Activated CD4-positive, alpha-beta T cell treated with anti-CD3 and anti-CD28 coated beads for 36 hours (primary cell): ENCODE measurements around the gene CMC2. TPM values are rescaled to one million over a fixed set of nuclear protein-coding genes. Genes with fewer than 3 reads are reported as not detected.

ENCODE experiments used
- ATAC-seq: fragments of 200-7000 bp; cut with Tn5 transposase; one replicate; pipeline ENCODE4 v1.10.0; 2021; ENCODE audit warnings: mild to moderate bottlenecking, moderate library complexity
- CTCF ChIA-PET: fragments of 350-600 bp; sonication (Branson Sonifier 250); formaldehyde crosslinking; loops from one replicate; lab custom pipeline; 2021; ENCODE audit warnings: antibody characterized with exemption; lab: Charles Lee
- POLR2A ChIA-PET: fragments of 350-600 bp; sonication (Branson Sonifier 250); formaldehyde crosslinking; loops from one replicate; lab custom pipeline; 2021; ENCODE audit warnings: antibody characterized with exemption, inconsistent platforms; lab: Charles Lee
- DNase-seq: peaks from one replicate; pipeline ENCODE4 v3.0.0-alpha.2; 2020
- H3K27ac Mint-ChIP-seq: one replicate; pipeline ENCODE4 v1.8.0; 2021; ENCODE audit warnings: mixed read lengths
- H3K27me3 Mint-ChIP-seq: one replicate; pipeline ENCODE4 v1.8.0; 2021; ENCODE audit warnings: mixed read lengths
- H3K36me3 Mint-ChIP-seq: one replicate; pipeline ENCODE4 v1.8.0; 2021; ENCODE audit warnings: low read depth, mixed read lengths
- H3K4me1 Mint-ChIP-seq: one replicate; pipeline ENCODE4 v1.8.0; 2021; ENCODE audit warnings: mixed read lengths
- H3K4me3 Mint-ChIP-seq: one replicate; pipeline ENCODE4 v1.8.0; 2021; ENCODE audit warnings: mild to moderate bottlenecking, moderate library complexity, mixed read lengths
- H3K9me3 Mint-ChIP-seq: one replicate; pipeline ENCODE4 v1.8.0; 2021; ENCODE audit warnings: low read depth, mixed read lengths
- intact Hi-C, 2 experiments: fragments of 100-400 bp; cut with DNase I in 1 of 2; cut with micrococcal nuclease in 1 of 2; formaldehyde crosslinking; loops; one replicate each; pipeline versions ENCODE4 v1.14.2 to v1.15.1; 2022 to 2024; cut with DNase I, micrococcal nuclease
- total RNA-seq, 2 experiments: library from RNA; stranded (reverse); gene quantifications; one replicate each; pipeline ENCODE4 v1.2.3, GENCODE V29; 2021

The CMC2 gene
- total RNA-seq, 2 experiments from 2014 or later = 100.0 to 114 TPM

DNA sequence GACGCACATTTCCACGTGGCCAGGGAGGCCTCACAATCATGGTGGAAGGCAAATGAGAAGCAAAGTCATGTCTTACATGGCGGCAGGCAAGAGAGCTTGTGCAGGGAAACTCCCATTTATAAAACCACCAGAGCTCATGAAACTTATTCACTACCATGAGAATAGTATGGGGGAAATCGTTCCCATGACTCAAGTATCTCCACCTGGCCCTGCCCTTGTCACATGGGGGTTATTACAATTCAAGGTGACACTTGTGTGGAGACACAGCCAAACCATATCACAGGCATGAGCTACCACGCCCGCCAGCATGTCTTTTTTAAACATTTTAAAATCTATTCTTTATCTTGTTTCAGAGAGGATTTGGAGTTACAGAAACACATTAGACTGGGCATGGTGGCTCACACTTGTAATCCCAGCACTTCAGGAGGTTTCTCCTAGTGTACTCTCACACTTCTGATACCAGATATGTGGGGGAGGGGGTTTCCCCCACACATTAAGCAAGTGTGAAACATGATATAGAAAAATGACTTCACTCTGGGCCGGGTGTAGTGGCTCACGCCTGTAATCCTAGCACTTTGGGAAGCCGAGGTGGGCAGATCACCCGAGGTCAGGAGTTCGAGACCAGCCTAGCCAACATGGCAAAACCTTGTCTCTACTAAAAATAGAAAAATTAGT is 23.4 kb upstream of the CMC2 start:
- Mint-ChIP-seq H3K4me1 (peaks cover 8% of the 10 kb centered on the region), H3K4me3 (no peak overlapping the region), H3K27ac (peak overlapping the region; percentile 69), H3K9me3 (peaks cover 2% of the 10 kb centered on the region), H3K27me3 (no peaks in the 10 kb centered on the region), H3K36me3 (peaks cover 57% of the 10 kb centered on the region)
- peak; percentile 54 for DNase-seq
- ChIA-PET POLR2A (no interaction called here), CTCF (interaction anchor here (0.6 to 1.5 kb wide), 3 partner anchors 26 to 176 kb away, joined by 3 to 5 read pairs (median 4); no protein-coding TSS in a partner anchor)
- peak; percentile 86 for ATAC-seq
- intact Hi-C loops = no loop called here

DNA sequence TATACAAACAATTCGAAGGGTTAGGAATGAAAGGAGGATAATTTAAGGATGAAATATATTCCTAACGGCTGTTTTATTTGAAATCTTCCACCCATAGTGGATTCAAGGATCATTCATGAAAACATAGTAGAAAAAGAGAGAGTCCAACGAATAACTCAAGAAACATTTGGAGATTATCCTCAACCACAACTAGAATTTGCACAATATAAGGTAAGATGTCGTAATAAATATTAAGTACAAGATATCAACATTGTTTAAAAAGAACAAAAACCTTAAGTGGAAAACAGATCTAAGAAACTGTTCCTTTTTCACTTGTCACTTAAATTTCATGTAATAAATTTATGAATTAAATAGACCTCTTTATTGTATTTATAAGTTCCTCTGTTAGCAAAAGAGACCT is 19.7 kb upstream of the CMC2 start:
- H3K36me3 Mint-ChIP-seq = peaks cover 75% of the 10 kb centered on the region

GRCh38 chr16:81018496-81018895 is 11.8 kb upstream of the CMC2 start:
- no peak overlapping the region for H3K4me3 Mint-ChIP-seq
- peaks cover 66% of the 10 kb centered on the region for H3K36me3 Mint-ChIP-seq
- POLR2A ChIA-PET = interaction anchor here (0.7 kb wide), 1 partner anchor 60 kb away, joined by 6 read pairs; no protein-coding TSS in a partner anchor
- ATAC-seq (no peak), DNase-seq (no peak)
- peaks cover 2% of the 10 kb centered on the region for H3K4me1 Mint-ChIP-seq
- no peaks in the 10 kb centered on the region for H3K27me3 Mint-ChIP-seq
- CTCF ChIA-PET = interaction anchor here (0.9 to 2.2 kb wide), 5 partner anchors 10 to 98 kb away, joined by 3 to 9 read pairs (median 3); partner anchors contain the start of gene ATMIN
- intact Hi-C loops = no loop called here
- H3K9me3 Mint-ChIP-seq = no peaks in the 10 kb centered on the region
- no peak overlapping the region for H3K27ac Mint-ChIP-seq

More for the DNA sequence above, 19.7 kb upstream of the CMC2 start:
- ChIA-PET POLR2A (no interaction called here), CTCF (no interaction called here)
- ATAC-seq (no peak), DNase-seq (no peak)
- Mint-ChIP-seq H3K27me3 (no peaks in the 10 kb centered on the region), H3K4me3 (no peak overlapping the region), H3K27ac (no peak overlapping the region), H3K9me3 (peaks cover 2% of the 10 kb centered on the region), H3K4me1 (peaks cover 8% of the 10 kb centered on the region)
- intact Hi-C loops = no loop called here

GRCh38 chr16:81014672-81015071 is 8.0 kb upstream of the CMC2 start:
- DNase-seq (no peak), ATAC-seq (peak; percentile 55)
- Mint-ChIP-seq H3K27ac (no peak overlapping the region), H3K36me3 (peaks cover 69% of the 10 kb centered on the region), H3K27me3 (no peaks in the 10 kb centered on the region), H3K9me3 (no peaks in the 10 kb centered on the region), H3K4me3 (no peak overlapping the region), H3K4me1 (peaks cover 2% of the 10 kb centered on the region)
- CTCF ChIA-PET = interaction anchor here (1.3 to 1.4 kb wide), 2 partner anchors 11 to 20 kb away, joined by 4 to 6 read pairs; no protein-coding TSS in a partner anchor
- intact Hi-C loops = no loop called here
- POLR2A ChIA-PET = no interaction called here

GRCh38 chr16:81012974-81013373 is 6.3 kb upstream of the CMC2 start:
- Mint-ChIP-seq H3K27me3 (no peaks in the 10 kb centered on the region), H3K36me3 (peaks cover 64% of the 10 kb centered on the region), H3K4me1 (peaks cover 14% of the 10 kb centered on the region), H3K4me3 (no peak overlapping the region), H3K27ac (no peak overlapping the region), H3K9me3 (no peaks in the 10 kb centered on the region)
- no peak for DNase-seq
- intact Hi-C loops = no loop called here
- CTCF ChIA-PET = no interaction called here
- ATAC-seq = no peak
- POLR2A ChIA-PET = no interaction called here

- Mint-ChIP-seq H3K27ac (peak overlapping the region; percentile 100), H3K4me1 (peaks cover 36% of the 10 kb centered on the region), H3K4me3 (peak overlapping the region; percentile 98), H3K9me3 (no peaks in the 10 kb centered on the region), H3K27me3 (no peaks in the 10 kb centered on the region), H3K36me3 (peaks cover 46% of the 10 kb centered on the region)
- intact Hi-C loops = loop anchor here (5.0 to 10.0 kb wide), 7 partner anchors 204 to 1644 kb away; partner anchors contain the start of genes CDYL2 (in 1 of the 2), DYNLRB2 (in 1 of the 2) and GAN (in 1 of the 2)
- no peak for ATAC-seq
- POLR2A ChIA-PET = no interaction called here
- no peak for DNase-seq
- CTCF ChIA-PET = no interaction called here
Measured at GRCh38 chr16:81008505-81008789, 1.8 kb upstream of the CMC2 start.

GRCh38 chr16:81006211-81006812 is 373 bp downstream of the CMC2 start:
- Mint-ChIP-seq H3K4me3 (peak overlapping the region; percentile 98), H3K4me1 (peaks cover 55% of the 10 kb centered on the region)
- POLR2A ChIA-PET = interaction anchor here (0.6 to 1.2 kb wide), 3 partner anchors 29 to 85 kb away, joined by 7 to 15 read pairs (median 9); partner anchors contain the start of gene ATMIN

DNA sequence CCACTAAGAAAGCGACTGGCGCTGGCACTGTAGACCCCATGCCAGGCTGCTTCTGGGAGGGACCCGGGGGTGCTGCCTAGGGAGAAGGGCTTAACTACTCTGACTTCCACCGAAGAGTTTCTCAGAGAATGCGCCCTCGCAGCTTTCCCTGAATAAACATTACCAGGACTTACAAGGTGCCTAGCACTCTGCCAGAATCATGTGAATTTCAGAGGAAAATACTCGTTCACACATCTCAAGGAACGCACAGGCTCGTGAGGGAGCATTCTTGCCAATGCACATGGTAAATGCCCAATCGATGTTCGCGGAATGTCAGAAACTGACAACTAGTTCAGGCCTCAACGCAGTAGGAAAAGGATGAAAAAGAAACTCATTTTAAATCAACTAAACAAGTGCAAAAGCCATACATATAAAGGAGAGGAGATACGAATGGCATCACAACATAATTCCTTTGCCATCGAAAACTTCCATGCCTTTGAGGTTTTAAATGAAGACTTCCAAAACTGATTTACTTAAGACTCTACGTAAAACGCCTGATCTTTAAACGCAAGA is 999 bp downstream of the CMC2 start:
- Mint-ChIP-seq H3K36me3 (peaks cover 41% of the 10 kb centered on the region), H3K9me3 (no peaks in the 10 kb centered on the region), H3K4me3 (peak overlapping the region; percentile 98), H3K27me3 (no peaks in the 10 kb centered on the region), H3K27ac (peak overlapping the region; percentile 100), H3K4me1 (peaks cover 60% of the 10 kb centered on the region)
- CTCF ChIA-PET = interaction anchor here (0.6 to 3.2 kb wide), 5 partner anchors 13 to 730 kb away, joined by 3 to 27 read pairs (median 4); partner anchors contain the start of gene ATMIN
- no peak for ATAC-seq
- POLR2A ChIA-PET = no interaction called here
- intact Hi-C loops = loop anchor here (1.0 to 10.0 kb wide), 13 partner anchors 81 to 1647 kb away; partner anchors contain the start of genes GAN (in 2 of the 2), CDYL2 (in 1 of the 2), CMIP (in 1 of the 2) and DYNLRB2 (in 1 of the 2)
- DNase-seq = peak; percentile 21

More at GRCh38 chr16:81006211-81006812, 373 bp downstream of the CMC2 start:
- ATAC-seq (peak; percentile 31), DNase-seq (peak; percentile 86)
- Mint-ChIP-seq H3K9me3 (no peaks in the 10 kb centered on the region), H3K27ac (peak overlapping the region; percentile 100), H3K27me3 (no peaks in the 10 kb centered on the region), H3K36me3 (peaks cover 44% of the 10 kb centered on the region)
- intact Hi-C loops = loop anchor here (1.0 to 10.0 kb wide), 12 partner anchors 199 to 1646 kb away; partner anchors contain the start of genes GAN (in 2 of the 2), CDYL2 (in 1 of the 2), CMIP (in 1 of the 2) and DYNLRB2 (in 1 of the 2)
- CTCF ChIA-PET = interaction anchor here (0.8 to 3.2 kb wide), 5 partner anchors 28 to 729 kb away, joined by 3 to 27 read pairs (median 4); partner anchors contain the start of genes ATMIN and C16orf46

GRCh38 chr16:81004646-81005353 is 1.9 kb downstream of the CMC2 start:
- ChIA-PET POLR2A (interaction anchor here (0.7 kb wide), 1 partner anchor 477 kb away, joined by 3 read pairs; no protein-coding TSS in a partner anchor), CTCF (interaction anchor here (0.7 to 3.2 kb wide), 18 partner anchors 10 to 132 kb away, joined by 3 to 27 read pairs (median 4); partner anchors contain the start of genes ATMIN and C16orf46)
- Mint-ChIP-seq H3K27me3 (no peaks in the 10 kb centered on the region), H3K4me3 (peak overlapping the region; percentile 98), H3K9me3 (peaks cover 2% of the 10 kb centered on the region), H3K4me1 (peaks cover 66% of the 10 kb centered on the region), H3K27ac (peak overlapping the region; percentile 83), H3K36me3 (peaks cover 41% of the 10 kb centered on the region)
- DNase-seq = peak; percentile 20
- intact Hi-C loops = loop anchor here (1.0 to 10.0 kb wide), 8 partner anchors 80 to 1648 kb away; partner anchors contain the start of genes CDYL2 (in 1 of the 2), DYNLRB2 (in 1 of the 2) and GAN (in 1 of the 2)
- ATAC-seq = no peak
